Measurements from ENCODE around the gene LRG1. TPM values are rescaled to one million over a fixed set of nuclear protein-coding genes. Genes with fewer than 3 reads are reported as not detected.

Gene LRG1
- total and polyA plus RNA-seq, 8 donors, result 2.1 to 23.3 (median 7.6) TPM; not detected in 1

- TF ChIP-seq EP300 (IDR thresholded peaks at IDR 0.05) (no peak), POLR2A (IDR thresholded peaks at IDR 0.05) (no peak), CTCF (IDR thresholded peaks at IDR 0.05) (no peak), POLR2AphosphoS5 (IDR thresholded peaks at IDR 0.05) (no peak)
- Histone ChIP-seq H3K36me3 (peaks cover 56 to 100% (median 100%) of the 10 kb centered on the region in 4 donors), H3K27ac (no peak overlapping the region), H3K4me1 (no peaks in the 10 kb centered on the region), H3K9me3 (no peaks in the 10 kb centered on the region), H3K4me3 (no peak overlapping the region), H3K27me3 (no peaks in the 10 kb centered on the region)
- no peak for DNase-seq
- 93 to 95% (median 95%) methylated on average over 22 to 23 of the region's 23 CpGs for WGBS, 5 donors
- intact Hi-C loops (cut with DNase I; ENCODE audit: low total_unique reads), result no loop called here
Observed at GRCh38 chr19:4499318-4499717, 40.5 kb downstream of the LRG1 start.

GRCh38 chr19:4498694-4499093 is 41.1 kb downstream of the LRG1 start:
- Histone ChIP-seq H3K9me3 (no peaks in the 10 kb centered on the region), H3K36me3 (peaks cover 58 to 100% (median 100%) of the 10 kb centered on the region in 4 donors), H3K4me1 (no peaks in the 10 kb centered on the region), H3K4me3 (no peak overlapping the region), H3K27ac (no peak overlapping the region), H3K27me3 (no peaks in the 10 kb centered on the region)
- TF ChIP-seq POLR2A (IDR thresholded peaks at IDR 0.05) (no peak), CTCF (IDR thresholded peaks at IDR 0.05) (no peak)
- 94 to 98% (median 97%) methylated on average over 7 to 12 of the region's 12 CpGs for WGBS, 5 donors
- DNase-seq, result no peak
- intact Hi-C loops (cut with DNase I; ENCODE audit: low total_unique reads), result no loop called here

GRCh38 chr19:4497770-4498389 is 42.0 kb downstream of the LRG1 start:
- 90 to 96% (median 93%) methylated on average over 18 to 25 of the region's 25 CpGs for WGBS, 5 donors
- H3K4me3 ChIP-seq, result no peak overlapping the region

GRCh38 chr19:4496304-4496703 is 43.5 kb downstream of the LRG1 start:
- TF ChIP-seq POLR2AphosphoS5 (IDR thresholded peaks at IDR 0.05), result no peak
- TF ChIP-seq CTCF (IDR thresholded peaks at IDR 0.05), result no peak
- TF ChIP-seq EP300 (IDR thresholded peaks at IDR 0.05), result no peak
- no peak for TF ChIP-seq POLR2A (IDR thresholded peaks at IDR 0.05)

More at GRCh38 chr19:4497770-4498389, 42.0 kb downstream of the LRG1 start:
- intact Hi-C loops (cut with DNase I; ENCODE audit: low total_unique reads), result no loop called here
- Histone ChIP-seq H3K9me3 (no peaks in the 10 kb centered on the region), H3K27me3 (no peaks in the 10 kb centered on the region), H3K36me3 (peaks cover 63 to 99% (median 99%) of the 10 kb centered on the region in 4 donors), H3K4me1 (no peaks in the 10 kb centered on the region), H3K27ac (no peak overlapping the region)
- no peak for DNase-seq
- TF ChIP-seq POLR2A (IDR thresholded peaks at IDR 0.05), result no peak
- no peak for TF ChIP-seq CTCF (IDR thresholded peaks at IDR 0.05)
- TF ChIP-seq EP300 (IDR thresholded peaks at IDR 0.05), result no peak
- TF ChIP-seq POLR2AphosphoS5 (IDR thresholded peaks at IDR 0.05), result no peak

More at GRCh38 chr19:4496304-4496703, 43.5 kb downstream of the LRG1 start:
- H3K4me1 ChIP-seq, result no peaks in the 10 kb centered on the region
- peaks cover 65 to 94% (median 93%) of the 10 kb centered on the region in 4 donors for H3K36me3 ChIP-seq
- intact Hi-C loops (cut with DNase I; ENCODE audit: low total_unique reads), result no loop called here
- WGBS, 5 donors, result 88 to 96% (median 90%) methylated on average over 13 to 18 of the region's 18 CpGs
- H3K27me3 ChIP-seq, result no peaks in the 10 kb centered on the region
- no peak for DNase-seq
- no peaks in the 10 kb centered on the region for H3K9me3 ChIP-seq
- H3K27ac ChIP-seq, result no peak overlapping the region
- H3K4me3 ChIP-seq, result no peak overlapping the region
